GM21717 (cell line): Measurements from ENCODE around the gene GHRHR.

Experiments used
- ATAC-seq: cut with Tn5 transposase; IDR thresholded peaks from one replicate; pipeline ENCODE4 v1.9.1; 2021; ENCODE audit warnings: mild to moderate bottlenecking, moderate library complexity; ENCODE audit not compliant: unreplicated experiment

GHRHR gene

DNA sequence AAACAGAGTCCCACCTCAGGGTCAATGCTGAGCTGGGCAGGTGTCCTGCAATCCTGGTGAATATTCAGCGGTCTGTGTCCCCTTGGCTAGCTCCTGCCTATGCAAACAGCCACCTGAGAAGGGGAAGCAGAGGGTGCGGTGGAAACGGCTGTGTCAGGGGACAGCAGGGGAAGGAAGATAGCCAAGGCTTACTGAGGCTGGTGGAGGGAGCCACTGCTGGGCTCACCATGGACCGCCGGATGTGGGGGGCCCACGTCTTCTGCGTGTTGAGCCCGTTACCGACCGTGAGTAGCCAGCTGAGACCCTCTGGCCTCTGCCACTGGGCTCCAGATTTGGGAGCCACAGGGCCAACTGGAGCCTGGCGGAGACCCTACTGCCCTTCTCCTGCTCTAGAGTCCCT lies at the start of gene GHRHR:
TSS of gene GHRHR (plus strand) at position 112 of the 400 bp plus-strand sequence. CDS start at position 228, 116 bp downstream.
- ATAC-seq = no peak

DNA sequence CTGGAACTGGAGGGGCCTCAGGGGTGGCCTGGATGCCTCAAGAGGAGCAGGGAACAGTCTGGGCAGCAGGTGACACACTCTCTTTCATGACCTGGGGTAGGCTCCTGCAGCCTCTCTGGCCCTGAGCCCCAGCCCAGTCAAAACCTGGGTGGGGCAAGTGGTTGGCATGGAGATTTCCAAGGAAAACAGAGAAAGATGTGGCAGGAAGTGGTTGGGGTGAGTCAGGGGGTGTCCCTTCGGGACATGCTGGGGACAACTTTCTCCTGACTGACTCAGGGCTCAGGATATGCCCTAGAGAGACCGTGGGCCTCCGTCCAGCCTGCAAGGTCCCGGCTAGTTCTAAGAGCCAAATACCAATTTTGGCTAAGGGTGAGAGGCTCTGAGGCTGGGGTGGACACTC lies 49.2 kb upstream of the GHRHR start:
- ATAC-seq = no peak

DNA sequence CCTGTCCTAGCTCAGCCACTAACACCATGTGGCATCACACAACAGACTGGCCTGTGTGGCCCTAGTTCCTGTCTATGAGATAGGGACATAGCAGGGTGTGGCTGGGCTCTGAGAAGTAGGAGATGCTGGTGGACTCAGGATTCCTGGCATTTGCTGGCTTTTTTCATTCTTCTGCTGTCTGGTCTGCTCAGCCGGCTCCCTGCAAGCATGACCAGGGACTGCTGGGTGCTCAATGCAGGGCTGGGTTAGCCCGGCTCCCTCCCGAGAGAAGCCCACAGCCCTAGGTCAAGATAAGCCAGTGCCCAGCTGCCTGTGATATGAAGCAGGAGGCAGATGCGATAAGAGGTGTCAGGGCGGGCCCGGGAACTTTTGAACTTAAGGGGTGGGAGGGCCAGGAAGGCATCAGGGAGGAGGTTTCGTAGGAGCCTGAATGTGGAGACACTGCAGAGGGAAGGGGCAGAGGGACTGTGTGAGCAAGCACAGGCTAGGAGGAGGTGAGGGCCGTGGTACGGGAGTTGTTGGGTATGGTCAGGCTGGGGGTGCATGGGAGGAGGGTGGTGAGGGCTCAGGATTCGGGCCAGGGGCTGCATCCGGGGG lies 48.6 kb upstream of the GHRHR start:
- ATAC-seq = no peak

- ATAC-seq = no peak
These were observed 48.0 kb upstream of the GHRHR start for GRCh38 chr7:30915751-30916150.

- no peak for ATAC-seq
These were observed 47.5 kb upstream of the GHRHR start for GRCh38 chr7:30916255-30916654.

DNA sequence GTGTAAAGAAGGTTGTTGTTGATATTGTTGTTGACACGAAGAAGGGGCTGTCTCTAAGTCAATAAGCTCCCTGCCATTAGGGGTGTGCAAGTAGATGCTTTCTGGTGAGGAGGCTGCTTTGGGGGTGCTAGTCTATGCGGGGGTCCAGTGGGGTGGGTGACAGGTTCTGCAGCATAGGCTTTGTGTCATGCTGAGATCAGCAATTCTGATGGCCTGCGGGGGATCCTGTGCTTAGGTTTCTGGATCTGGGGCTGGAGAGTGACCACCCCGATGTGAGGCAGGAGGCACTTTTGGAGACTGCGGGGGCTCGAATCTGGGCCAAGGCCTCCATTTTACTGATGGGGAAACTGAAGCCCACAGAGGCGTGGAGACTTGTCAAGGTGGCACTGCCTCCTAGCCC lies 47.0 kb upstream of the GHRHR start:
- no peak for ATAC-seq

- no peak for ATAC-seq
These were observed 46.4 kb upstream of the GHRHR start for GRCh38 chr7:30917216-30917893.

DNA sequence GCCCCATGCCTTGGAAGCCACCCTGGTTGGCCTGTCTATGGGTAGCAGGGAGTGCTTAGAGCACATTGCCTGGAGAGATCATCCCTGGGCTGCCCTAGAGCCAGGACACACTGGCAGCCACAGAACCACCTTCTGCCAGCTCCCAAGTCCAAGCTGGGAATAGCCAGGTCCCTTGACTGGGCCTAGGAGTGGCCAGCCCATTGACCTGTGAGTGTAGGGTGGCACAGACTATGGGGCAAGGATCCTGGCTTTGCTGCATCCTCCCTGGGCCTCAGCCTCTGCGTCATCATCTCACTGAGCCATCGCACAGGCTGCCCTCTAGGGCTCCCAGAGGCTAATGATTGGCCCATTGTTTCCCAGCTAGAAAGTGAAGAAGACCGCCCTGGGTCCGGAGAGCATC lies 45.1 kb upstream of the GHRHR start:
- ATAC-seq = no peak

DNA sequence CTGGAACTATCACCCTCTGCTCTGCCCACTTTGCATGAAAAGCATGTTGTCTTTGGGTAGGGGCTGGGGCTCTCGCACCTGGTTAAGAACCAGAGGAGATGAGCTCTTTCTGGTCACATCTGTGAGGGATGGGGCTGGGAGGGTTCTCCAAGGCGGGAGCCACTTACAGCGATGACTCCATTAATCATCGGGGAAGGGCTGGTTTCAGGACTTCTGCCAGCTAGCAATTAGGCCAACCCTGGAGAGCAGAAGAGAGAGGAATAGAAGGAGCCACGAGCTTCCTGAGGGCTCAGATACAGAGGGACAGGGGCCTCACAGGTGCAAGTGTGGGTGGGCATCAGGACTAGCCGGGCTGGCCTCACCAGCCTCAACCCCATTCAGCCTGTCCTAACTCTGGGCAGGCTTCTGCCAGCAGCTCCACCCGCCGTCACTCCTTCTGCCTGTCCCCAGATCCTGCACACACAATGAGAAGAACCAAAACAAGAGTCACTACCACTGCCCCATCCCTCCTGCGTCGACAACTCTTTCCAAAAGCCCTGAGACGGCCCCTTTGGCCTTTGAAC lies 43.7 kb upstream of the GHRHR start:
- no peak for ATAC-seq

DNA sequence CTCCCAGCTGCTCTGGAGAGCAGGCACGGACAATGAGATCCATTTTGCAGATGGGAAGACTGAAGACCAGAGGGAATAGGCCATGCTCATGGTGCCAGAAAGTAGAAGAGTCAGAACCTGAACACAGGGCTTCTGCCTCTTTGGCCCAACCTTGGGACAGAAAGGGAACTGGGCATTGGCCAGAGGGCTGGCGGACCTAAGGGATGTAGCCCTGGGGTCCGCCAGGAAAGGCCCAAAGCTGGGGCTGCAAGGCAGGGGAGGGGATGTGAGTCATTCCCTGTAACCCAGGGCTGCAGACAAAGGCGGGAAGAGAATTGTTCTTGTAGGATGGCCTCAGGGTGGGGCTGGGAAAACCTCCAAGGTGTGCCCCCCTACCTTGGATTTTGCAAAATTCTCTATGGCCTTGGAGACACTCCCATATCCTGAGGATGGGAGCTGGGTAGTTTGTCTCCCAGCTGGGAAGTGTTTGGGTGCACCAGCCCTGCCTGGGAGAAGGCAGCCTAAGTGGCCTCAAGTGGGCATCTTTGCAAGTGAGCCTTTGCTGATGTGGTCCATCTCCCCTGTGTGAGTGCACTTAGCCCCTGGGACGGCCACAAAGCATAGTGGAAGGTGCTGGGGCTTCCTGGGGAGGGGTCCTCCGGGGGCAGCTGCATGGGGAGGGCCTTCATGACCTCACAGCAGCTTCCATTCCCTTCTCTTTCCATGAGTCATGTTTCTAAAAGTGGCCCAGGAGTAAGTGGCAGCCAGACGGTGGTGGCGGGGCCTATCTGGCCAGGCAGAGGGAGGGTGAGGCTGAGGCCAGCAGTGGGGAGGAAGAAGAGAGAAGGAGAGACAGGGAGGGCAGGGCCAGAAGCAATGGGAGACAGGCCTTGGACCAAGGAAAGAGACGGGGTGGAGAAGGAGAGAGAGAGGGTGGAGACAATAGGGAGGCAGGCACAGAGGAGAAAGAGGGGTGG lies 42.9 kb upstream of the GHRHR start:
- no peak for ATAC-seq

GRCh38 chr7:30921540-30922401 lies 42.0 kb upstream of the GHRHR start:
- ATAC-seq = no peak

DNA sequence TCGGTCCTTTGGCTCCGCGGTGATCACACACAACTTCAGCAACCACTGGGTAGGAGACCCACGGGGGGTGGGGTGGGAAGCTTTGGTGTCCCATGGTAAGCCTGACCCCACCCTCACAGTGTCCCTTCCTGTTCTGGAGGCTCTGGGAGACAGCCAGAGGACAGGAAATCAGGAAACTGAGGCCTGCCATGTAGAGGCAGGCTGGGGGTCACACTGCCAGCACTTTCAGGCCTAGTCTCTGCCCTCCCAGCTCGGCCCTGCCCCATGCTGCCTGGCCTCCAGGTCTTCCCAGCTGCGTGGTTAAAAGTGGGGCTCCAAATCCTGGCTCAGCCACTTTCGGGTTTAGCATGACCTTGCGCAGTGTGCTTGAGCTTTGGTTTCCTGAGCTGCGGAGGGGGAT lies 41.2 kb upstream of the GHRHR start:
- no peak for ATAC-seq

DNA sequence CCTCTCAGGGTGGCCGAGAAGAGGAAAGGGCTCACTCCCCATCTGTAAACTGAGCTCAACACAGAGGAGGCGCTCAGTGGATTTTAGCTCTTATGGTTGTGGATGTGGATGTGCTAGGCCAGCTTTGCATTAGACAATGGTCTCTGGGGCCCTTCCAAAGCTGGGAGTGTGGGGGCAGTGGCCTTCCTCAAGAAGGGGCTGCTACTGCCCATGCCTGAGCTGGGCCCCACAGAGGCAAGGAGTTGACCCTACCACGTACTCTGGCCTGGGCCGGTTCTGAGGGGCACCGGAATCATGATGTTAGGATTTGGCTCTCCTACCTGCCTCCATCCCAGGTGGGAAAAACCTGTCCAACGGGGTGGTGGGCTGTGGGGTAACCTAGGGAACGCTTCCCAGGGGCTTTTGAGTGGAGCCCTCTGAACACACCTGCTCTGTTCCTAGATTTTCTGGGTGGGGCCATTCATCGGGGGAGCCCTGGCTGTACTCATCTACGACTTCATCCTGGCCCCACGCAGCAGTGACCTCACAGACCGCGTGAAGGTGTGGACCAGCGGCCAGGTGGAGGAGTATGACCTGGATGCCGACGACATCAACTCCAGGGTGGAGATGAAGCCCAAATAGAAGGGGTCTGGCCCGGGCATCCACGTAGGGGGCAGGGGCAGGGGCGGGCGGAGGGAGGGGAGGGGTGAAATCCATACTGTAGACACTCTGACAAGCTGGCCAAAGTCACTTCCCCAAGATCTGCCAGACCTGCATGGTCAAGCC lies 40.6 kb upstream of the GHRHR start:
- no peak for ATAC-seq

GRCh38 chr7:30923774-30924413 lies 39.9 kb upstream of the GHRHR start:
- no peak for ATAC-seq

GRCh38 chr7:30924624-30925023 lies 39.1 kb upstream of the GHRHR start:
- no peak for ATAC-seq

DNA sequence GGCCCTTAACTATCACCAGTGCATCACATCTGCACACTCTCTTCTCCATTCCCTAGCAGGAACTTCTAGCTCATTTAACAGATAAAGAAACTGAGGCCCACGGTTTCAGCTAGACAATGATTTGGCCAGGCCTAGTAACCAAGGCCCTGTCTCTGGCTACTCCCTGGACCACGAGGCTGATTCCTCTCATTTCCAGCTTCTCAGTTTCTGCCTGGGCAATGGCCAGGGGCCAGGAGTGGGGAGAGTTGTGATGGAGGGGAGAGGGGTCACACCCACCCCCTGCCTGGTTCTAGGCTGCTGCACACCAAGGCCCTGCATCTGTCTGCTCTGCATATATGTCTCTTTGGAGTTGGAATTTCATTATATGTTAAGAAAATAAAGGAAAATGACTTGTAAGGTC lies 38.6 kb upstream of the GHRHR start:
- ATAC-seq = no peak

DNA sequence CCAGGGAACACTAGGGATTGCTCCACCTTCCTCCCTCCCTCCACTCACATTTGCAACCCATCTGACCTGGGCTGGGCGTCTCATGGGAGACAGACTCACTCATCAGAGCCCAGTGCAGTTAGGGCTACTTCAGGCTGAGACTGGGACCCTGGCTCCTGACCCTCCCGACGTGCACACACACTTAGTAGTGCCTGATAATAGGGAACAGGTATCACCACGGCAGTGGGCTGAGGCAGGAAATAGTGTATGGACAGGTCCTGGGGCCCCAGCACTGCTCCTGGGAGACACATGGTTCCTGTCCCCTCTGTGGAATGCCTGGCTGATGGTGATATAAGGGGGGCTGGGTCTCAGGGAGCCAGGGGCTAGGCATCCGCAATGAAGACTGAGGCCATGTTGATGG lies 37.8 kb upstream of the GHRHR start:
- ATAC-seq = no peak

DNA sequence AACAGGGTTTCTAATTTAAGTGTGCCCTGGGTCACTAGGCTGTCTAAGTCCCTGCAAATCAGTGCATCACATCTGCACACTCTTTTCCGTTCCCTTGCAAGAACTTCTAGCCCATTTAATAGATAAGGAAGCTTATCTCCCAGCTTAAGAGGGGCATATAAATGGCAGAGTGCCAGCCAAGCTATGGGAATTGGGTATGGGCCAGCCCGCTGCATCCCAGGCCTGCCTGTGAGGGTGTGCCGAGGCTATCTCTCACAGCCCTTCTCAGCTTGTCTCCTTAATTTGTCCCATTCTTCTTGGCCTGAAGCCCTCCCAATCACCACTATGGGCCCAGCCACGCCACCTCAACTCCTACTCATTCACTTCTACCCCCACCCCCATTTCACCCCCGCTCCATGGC lies 37.4 kb upstream of the GHRHR start:
- no peak for ATAC-seq

DNA sequence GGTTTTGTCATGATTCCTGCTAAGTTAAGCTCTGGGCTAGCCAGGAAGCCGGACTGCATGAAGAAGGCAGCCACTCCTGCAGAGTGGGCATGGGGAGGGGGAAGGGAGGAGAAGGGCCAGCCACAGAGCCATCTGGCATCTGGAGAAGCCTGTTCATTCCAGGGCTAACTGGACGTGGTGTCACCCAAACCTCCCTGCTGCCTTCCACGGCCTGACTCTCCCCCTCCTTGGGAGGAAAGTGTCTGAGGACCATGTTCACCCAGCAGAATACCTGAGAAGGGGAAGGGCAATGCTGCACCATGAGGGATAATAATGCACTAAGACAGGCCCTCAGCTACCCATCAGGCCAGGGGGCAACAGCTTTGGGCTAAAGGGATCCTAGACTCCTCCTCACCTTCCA lies 36.7 kb upstream of the GHRHR start:
- ATAC-seq = no peak
